GM19239 (cell line): Measurements from ENCODE around the gene SCMH1.
"Not testable (repeated sequence)": the region's sequence is repeated elsewhere in the genome, so short reads cannot be mapped to it uniquely, and the experiment has no call there.

ENCODE experiments used
- DNase-seq: peaks from one replicate; pipeline ENCODE4 v3.0.0; 2011; ENCODE audit warnings: low spot score; ENCODE audit not compliant: insufficient read length
- FAIRE-seq: peaks from 2 replicates; lab custom pipeline; 2011; peaks lifted over from hg19 to GRCh38; lab: Jason Lieb, UNC

SCMH1 gene

GRCh38 chr1:41161846-41162245, 80.3 kb downstream of the SCMH1 start:
- no peak for DNase-seq
- FAIRE-seq, result no peak

GRCh38 chr1:41160498-41161110, 81.5 kb downstream of the SCMH1 start:
- DNase-seq (no peak), FAIRE-seq (no peak)

GRCh38 chr1:41158966-41159365, 83.1 kb downstream of the SCMH1 start:
- DNase-seq (no peak), FAIRE-seq (no peak)

- DNase-seq, result no peak
These were observed 83.8 kb downstream of the SCMH1 start for GRCh38 chr1:41158147-41158875.

GRCh38 chr1:41155105-41155504, 87.0 kb downstream of the SCMH1 start:
- DNase-seq (no peak), FAIRE-seq (no peak)

More at GRCh38 chr1:41158147-41158875, 83.8 kb downstream of the SCMH1 start:
- FAIRE-seq, result no peak

- FAIRE-seq, result no peak
- DNase-seq, result no peak
These were observed 88.3 kb downstream of the SCMH1 start for GRCh38 chr1:41153750-41154274.

- DNase-seq, result no peak
- FAIRE-seq, result no peak
These were observed 89.5 kb downstream of the SCMH1 start for GRCh38 chr1:41152622-41153044.

- FAIRE-seq (no peak), DNase-seq (no peak)
These were observed 90.3 kb downstream of the SCMH1 start for GRCh38 chr1:41151846-41152245.

- FAIRE-seq, result no peak
- DNase-seq, result no peak
These were observed 92.5 kb downstream of the SCMH1 start for GRCh38 chr1:41149570-41149969.

GRCh38 chr1:41144285-41144684, 97.8 kb downstream of the SCMH1 start:
- no peak for DNase-seq

GRCh38 chr1:41138549-41138948, 103.6 kb downstream of the SCMH1 start:
- FAIRE-seq (no peak), DNase-seq (no peak)

More at GRCh38 chr1:41144285-41144684, 97.8 kb downstream of the SCMH1 start:
- no peak for FAIRE-seq

GRCh38 chr1:41135196-41135947, 106.7 kb downstream of the SCMH1 start:
- DNase-seq (no peak), FAIRE-seq (peak; percentile 33)

- not testable (repeated sequence) for FAIRE-seq, DNase-seq
These were observed 107.8 kb downstream of the SCMH1 start for GRCh38 chr1:41134325-41134724.

GRCh38 chr1:41122851-41123518, 119.1 kb downstream of the SCMH1 start:
- FAIRE-seq (no peak), DNase-seq (no peak)

GRCh38 chr1:41122148-41122547, 120.0 kb downstream of the SCMH1 start:
- DNase-seq, result no peak
- FAIRE-seq, result no peak

GRCh38 chr1:41118645-41119044, 123.5 kb downstream of the SCMH1 start:
- DNase-seq (no peak), FAIRE-seq (no peak)

- DNase-seq, FAIRE-seq: not testable (repeated sequence)
These were observed 124.9 kb downstream of the SCMH1 start for GRCh38 chr1:41117241-41117640.

GRCh38 chr1:41110736-41111135, 131.4 kb downstream of the SCMH1 start:
- DNase-seq (no peak), FAIRE-seq (no peak)

- no peak for DNase-seq
- FAIRE-seq, result no peak
These were observed 131.8 kb downstream of the SCMH1 start for GRCh38 chr1:41110286-41110685.
